Measurements from ENCODE around the gene MYO7A. TPM values are rescaled to one million over a fixed set of nuclear protein-coding genes. Genes with fewer than 3 reads are reported as not detected.

MYO7A gene
- polyA plus RNA-seq, 3 donors: 3.6 to 6.4 (median 6.4) TPM

DNA sequence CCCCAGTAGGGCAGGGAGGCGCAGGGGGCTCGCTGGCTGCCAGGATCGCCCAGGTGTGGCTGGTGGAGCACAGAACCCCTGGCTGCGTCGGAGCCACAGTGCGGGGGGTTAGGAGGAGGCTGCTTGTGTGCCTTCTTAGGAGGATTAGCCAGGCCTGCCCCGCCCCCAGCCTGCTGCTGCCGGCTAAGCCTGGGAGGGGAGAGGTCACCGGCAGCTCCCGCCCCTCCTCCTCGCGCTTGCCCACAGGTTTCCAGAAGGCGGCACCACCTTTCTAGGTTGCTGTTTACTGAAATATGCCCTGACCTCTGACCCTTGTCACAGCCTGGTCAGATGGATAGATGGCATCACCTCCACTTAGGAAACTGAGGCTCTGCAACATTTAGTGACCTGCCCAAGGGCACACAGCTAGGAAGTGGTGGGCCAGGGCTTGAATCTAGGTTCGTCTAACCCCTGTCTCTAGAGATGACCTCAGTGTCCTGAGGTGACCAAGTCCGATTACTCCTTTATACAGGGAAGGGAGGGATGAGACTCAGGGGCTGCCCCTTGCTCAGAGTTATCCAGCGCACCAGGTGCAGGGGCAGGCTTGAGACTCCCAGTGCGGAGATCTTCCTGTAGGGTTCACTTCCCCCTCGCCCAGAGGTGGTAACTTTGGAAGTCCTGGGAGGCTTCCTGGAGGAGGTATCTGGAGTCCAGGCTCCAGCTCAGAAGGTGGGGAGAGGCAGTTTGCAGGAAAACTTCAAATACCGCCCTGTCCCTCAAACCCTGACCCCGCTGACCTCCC is 44.0 kb downstream of the MYO7A start:
- 59 to 80% (median 63%) methylated on average over 20 of the region's 20 CpGs for WGBS, 3 donors
- no peak overlapping the region for H3K27ac ChIP-seq (ENCODE audit: low read depth, low read length)

DNA sequence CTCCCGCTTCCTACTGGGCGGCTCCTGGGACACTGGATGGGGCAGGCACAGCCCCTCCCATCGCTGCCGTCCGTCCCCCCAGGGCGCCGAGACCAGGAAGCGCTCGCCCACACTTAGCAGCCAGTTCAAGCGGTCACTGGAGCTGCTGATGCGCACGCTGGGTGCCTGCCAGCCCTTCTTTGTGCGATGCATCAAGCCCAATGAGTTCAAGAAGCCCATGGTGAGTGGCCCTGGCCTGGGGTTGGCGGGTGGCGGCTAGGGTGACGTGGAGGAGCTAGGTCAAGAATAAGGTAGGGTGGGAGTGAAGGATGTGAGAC is 44.6 kb downstream of the MYO7A start:
- H3K27ac ChIP-seq (ENCODE audit: low read depth, low read length): no peak overlapping the region
- WGBS, 3 donors: 69 to 80% (median 74%) methylated on average over 16 of the region's 16 CpGs

DNA sequence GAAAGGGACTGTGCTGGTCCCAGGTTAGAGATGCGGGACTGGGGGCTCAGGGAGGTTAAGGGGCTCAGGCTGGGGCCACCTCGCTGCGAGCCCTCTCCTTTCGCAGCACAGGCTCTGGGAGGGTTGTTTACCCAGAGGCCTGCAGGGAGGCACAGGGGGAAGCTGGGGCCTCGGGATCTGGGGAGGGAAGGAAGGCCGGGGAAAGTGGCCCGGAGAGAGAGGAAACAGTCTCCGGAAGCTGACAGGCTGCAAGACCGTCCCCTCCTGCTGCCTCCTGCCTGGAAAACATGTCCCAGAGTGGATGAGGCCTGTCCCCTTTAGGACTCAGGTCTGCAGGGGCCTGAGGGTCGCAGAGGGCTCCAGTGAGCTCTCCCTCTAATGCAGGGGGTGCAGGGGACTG is 45.4 kb downstream of the MYO7A start:
- H3K27ac ChIP-seq (ENCODE audit: low read depth, low read length): no peak overlapping the region
- WGBS, 3 donors: 45 to 76% (median 56%) methylated on average over 10 of the region's 10 CpGs

DNA sequence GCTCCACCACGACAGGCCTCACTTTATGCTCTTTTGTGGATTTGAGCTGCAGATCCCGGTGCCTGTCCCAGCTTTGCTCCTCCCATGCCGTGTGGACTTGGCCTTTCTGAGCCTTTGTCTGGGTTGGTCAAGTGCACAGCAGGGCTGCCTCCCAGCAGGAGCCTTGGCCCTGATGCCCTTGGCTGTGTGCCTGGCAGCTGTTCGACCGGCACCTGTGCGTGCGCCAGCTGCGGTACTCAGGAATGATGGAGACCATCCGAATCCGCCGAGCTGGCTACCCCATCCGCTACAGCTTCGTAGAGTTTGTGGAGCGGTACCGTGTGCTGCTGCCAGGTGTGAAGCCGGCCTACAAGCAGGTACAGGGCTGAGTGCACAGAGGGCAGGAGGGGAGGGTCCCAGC is 46.5 kb downstream of the MYO7A start:
- 67 to 92% (median 88%) methylated on average over 16 of the region's 16 CpGs for WGBS, 3 donors
- H3K27ac ChIP-seq (ENCODE audit: low read depth, low read length): no peak overlapping the region

DNA sequence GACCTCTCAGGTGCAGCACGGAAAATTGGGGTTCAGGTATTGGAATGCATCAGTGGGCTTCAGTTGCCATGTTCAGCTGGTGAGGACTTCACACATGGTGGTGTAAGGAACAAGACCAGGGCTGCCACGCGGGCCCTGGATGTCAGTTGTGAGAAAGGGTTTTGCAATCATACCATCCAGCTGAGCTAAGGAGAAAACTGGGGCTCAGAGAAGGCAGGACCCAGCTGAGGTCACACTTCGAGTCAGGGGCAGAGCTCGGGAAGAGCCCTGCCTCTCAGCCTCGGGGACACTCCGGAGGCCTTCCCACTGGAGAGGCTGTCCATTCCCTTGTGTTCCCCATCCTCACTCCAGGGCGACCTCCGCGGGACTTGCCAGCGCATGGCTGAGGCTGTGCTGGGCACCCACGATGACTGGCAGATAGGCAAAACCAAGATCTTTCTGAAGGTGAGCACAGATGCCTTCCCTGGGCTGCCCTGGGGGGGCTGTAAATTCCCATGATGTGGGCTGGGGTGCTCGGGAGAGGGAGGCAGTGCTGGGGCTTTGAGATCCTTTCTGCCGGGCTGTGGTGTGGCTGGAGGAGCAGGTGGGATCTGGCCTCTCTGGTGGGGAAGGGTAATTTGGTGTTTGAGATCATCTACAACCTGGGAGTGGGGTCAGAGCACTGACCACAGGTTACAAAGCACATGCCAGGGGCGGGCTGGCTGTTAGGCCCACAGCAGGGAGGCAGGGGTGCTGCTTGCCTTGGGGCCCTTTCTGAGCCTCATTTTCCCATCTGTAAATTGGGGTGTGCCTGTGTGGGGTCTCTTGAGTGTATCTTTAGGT is 47.2 kb downstream of the MYO7A start:
- H3K27ac ChIP-seq (ENCODE audit: low read depth, low read length): no peak overlapping the region

DNA sequence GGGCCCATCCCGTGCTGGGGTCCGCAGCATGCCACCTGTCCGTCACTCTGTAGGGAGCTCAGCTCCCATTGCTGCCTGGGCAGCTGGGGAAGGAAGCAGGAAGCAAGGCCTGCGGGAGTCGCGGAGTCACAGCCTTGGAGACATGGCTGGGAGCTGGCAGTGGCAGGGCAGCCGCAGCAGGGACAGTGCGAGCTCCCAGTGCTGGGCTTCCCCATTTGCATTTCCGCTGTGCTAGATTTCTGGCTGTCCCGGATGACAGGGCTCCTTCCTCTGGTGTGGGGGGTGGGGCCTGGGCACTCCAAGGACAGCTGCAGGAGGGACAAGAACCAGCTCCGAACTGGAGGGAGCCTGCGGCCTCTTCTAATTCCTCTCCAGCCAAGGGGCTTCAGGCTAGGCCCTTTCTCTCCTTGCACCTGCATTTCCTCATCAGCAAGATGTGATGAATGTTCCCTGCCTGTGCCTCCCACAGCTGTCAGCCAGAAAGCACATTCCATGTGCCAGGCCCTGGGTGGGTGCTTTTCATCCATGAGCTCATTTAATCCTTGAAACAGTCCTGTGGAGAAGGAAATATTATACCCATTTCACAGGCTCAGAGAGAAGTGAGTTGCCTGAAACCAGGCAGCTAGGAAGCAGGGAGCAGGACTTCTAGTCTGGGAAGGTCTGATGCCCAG is 48.0 kb downstream of the MYO7A start:
- 32 to 64% (median 39%) methylated on average over 12 of the region's 12 CpGs for WGBS, 3 donors
- no peak overlapping the region for H3K27ac ChIP-seq (ENCODE audit: low read depth, low read length)

More for the DNA sequence above, 47.2 kb downstream of the MYO7A start:
- 70 to 90% (median 73%) methylated on average over 15 of the region's 15 CpGs for WGBS, 3 donors

DNA sequence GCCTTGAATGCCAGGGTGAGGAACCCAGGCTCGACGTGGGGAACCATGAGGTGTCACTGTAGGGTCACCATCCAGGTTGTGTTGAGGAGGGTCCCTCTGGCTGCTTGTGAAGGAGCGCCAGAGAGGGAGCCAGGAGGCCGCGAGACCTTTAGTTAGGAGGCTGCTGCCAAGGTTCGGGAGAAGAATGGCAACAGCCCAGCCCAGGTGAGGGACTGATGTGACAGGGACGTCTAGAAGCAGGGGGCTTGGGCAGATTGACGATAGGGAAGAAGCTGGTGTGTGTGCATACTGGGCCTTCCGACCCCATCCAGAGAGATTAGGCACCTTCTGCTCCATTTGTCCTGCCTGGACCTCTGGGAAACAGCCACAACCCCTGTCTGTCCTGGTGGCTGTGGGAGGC is 49.0 kb downstream of the MYO7A start:
- WGBS, 3 donors: 81 to 92% (median 87%) methylated on average over 9 of the region's 9 CpGs
- no peak overlapping the region for H3K27ac ChIP-seq (ENCODE audit: low read depth, low read length)

DNA sequence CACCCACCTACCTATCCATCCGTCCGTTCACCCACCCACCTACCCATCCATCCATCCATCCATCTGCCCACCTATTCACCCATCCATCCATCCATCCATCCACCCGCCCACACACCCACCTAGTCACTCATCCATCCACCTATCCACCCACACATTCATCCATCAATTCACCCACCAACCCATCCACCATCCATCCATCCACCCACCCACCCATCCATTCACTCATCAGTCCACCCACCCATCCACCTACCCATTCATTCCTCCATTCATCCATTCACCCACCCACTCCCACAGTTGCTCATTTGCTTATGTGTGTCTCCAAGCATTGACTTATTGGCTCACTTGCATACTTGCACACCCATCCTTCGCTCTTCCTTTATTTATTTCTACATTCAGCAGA is 50.1 kb downstream of the MYO7A start:
- WGBS, 3 donors: 91 to 96% (median 95%) methylated on average over 4 of the region's 4 CpGs
- H3K27ac ChIP-seq (ENCODE audit: low read depth, low read length): no peak overlapping the region

DNA sequence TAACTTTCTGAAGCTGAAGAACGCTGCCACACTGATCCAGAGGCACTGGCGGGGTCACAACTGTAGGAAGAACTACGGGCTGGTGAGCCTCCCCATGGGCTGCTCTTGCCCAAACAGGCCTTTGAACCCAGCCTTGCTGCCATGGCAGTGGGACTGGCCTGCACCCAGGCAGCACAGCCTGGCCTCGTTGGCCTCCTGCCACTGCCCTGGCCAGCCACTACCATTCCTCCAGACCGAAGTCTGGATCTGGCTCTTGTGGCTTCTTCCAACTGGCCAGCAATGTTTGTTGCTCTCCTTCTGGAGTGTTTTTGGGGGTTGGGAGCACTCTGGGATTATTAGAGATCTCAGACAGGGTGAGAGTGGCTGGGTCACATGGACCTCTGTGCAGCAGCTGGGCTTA is 51.0 kb downstream of the MYO7A start:
- WGBS, 3 donors: 72 to 79% (median 73%) methylated on average over 5 of the region's 5 CpGs
- no peak overlapping the region for H3K27ac ChIP-seq (ENCODE audit: low read depth, low read length)

DNA sequence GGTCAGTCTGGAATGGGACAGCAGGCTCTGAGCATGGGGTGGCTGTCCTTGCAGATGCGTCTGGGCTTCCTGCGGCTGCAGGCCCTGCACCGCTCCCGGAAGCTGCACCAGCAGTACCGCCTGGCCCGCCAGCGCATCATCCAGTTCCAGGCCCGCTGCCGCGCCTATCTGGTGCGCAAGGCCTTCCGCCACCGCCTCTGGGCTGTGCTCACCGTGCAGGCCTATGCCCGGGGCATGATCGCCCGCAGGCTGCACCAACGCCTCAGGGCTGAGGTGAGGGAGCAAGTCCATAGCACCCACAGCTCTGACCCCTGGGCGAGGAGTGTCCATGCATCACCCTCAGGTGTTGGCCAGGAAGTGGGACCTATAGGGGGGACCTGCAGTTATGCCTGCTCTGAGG is 51.6 kb downstream of the MYO7A start:
- no peak overlapping the region for H3K27ac ChIP-seq (ENCODE audit: low read depth, low read length)
- 97 to 98% (median 98%) methylated on average over 18 to 19 of the region's 19 CpGs for WGBS, 3 donors

DNA sequence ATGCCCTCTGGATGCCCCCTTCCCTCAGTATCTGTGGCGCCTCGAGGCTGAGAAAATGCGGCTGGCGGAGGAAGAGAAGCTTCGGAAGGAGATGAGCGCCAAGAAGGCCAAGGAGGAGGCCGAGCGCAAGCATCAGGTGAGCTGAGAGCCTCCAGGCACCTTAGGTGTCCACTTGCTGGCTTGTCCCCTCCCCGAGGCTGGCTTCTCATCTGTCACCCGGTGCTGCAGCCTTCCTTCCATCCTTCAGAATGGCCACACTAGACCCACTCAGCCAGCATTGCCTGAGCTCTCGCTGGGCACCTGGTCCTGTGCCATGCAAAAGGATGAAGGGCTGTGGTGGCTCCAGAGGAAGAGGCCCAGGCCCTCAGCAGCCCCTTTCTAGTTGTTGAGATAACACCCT is 52.3 kb downstream of the MYO7A start:
- WGBS, 3 donors: 87 to 94% (median 91%) methylated on average over 11 of the region's 11 CpGs

DNA sequence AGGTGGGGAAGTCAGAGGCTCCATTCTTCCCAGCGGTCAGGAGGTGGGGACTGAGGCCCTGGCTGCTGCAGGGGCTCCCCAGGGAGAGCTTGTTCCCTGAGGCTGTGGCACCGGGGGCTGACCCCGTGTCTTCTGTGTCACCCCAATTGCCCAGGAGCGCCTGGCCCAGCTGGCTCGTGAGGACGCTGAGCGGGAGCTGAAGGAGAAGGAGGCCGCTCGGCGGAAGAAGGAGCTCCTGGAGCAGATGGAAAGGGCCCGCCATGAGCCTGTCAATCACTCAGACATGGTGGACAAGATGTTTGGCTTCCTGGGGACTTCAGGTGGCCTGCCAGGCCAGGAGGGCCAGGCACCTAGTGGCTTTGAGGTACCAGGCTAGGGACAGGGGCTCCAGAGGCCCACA is 53.2 kb downstream of the MYO7A start:
- WGBS, 3 donors: 91 to 94% (median 92%) methylated on average over 11 of the region's 11 CpGs
- H3K27ac ChIP-seq (ENCODE audit: low read depth, low read length): no peak overlapping the region

More for the DNA sequence above, 52.3 kb downstream of the MYO7A start:
- H3K27ac ChIP-seq (ENCODE audit: low read depth, low read length): no peak overlapping the region

DNA sequence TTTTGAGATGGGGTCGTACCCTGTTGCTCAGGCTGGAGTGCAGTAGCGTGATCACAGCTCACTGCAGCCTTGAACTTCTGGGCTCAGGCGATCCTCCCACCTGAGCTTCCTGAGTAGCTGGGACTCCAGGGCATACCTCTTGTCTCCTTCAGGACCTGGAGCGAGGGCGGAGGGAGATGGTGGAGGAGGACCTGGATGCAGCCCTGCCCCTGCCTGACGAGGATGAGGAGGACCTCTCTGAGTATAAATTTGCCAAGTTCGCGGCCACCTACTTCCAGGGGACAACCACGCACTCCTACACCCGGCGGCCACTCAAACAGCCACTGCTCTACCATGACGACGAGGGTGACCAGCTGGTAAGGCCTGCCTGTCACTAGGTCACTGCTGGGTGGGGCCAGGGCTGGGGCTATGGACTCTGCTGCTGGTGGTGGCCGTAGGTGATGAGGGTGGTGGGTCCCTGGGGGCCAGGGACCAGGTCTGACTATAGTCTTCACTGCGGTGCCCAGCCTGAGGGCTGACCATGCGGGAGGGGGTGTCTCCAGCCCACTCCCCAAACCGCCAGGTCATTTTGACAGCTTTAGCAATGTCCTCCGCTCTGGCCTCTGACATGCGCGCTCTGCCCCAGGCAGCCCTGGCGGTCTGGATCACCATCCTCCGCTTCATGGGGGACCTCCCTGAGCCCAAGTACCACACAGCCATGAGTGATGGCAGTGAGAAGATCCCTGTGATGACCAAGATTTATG is 53.9 kb downstream of the MYO7A start:
- 88 to 94% (median 90%) methylated on average over 22 of the region's 22 CpGs for WGBS, 3 donors
- H3K27ac ChIP-seq (ENCODE audit: low read depth, low read length): no peak overlapping the region

DNA sequence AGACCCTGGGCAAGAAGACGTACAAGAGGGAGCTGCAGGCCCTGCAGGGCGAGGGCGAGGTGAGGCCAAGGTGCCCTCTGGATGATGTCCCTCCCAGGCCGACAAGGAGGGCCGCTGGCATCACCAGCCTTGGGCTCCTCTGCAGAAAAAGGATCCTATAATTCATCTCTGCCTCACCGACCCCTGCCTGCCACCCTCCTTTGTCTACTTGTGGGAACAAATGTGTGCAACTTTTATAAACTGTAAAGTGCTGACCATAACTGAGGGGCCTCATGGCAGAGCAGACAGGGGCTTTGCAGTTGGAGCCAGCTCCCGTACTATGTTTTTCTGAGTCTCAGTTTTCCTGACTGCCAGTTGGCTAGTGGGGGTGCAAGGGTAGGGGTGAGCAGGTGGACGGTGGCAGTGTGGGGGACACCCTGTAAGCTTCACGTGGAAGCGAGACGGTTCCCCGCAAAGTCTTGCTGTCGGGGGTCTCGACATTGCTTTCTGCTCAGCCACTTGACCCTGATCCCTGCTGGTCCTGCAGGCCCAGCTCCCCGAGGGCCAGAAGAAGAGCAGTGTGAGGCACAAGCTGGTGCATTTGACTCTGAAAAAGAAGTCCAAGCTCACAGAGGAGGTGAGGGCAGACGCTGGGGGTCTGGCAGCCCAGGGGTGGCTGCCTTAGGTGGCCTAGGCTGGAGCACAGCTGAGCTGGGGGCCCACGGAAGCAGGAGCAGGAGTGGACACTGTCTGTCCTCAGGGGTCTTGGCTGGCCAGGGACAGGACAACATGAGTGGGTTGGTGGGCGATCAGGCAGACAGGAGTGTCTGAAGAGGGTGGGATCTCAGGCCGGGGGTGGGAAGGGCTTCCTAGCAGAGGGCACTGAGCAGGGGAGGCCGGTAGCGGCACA is 54.7 kb downstream of the MYO7A start:
- no peak overlapping the region for H3K27ac ChIP-seq (ENCODE audit: low read depth, low read length)
- WGBS, 3 donors: 91 to 93% (median 91%) methylated on average over 20 to 21 of the region's 21 CpGs

DNA sequence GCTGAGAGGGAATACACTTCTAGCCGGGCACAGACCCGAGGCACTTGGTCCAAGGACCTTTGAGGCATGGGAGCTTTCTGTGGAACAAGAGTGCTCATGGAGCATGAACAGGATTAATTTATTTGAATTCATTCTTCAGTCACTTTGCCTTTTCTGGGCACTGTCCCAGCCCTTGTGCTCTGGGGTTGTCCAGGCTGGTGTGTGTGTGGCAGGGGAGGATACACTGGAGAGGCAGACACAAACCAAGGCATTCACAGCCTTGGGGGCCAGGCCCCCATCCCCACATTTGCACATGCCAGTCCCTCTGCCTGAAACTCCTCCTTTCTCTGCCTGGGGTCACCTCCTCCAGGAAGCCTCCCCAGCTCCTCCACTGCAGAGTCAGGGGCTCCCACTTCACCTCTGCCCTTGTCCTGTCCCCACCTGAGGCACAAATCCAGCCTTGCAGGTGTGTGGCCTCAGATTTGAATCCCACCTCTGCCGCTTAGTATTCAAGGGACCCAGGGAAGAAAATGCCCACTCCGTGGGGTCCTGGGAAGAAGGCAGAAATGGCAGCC is 55.5 kb downstream of the MYO7A start:
- WGBS, 3 donors: 79 to 87% (median 79%) methylated on average over 4 of the region's 4 CpGs
- no peak overlapping the region for H3K27ac ChIP-seq (ENCODE audit: low read depth, low read length)

DNA sequence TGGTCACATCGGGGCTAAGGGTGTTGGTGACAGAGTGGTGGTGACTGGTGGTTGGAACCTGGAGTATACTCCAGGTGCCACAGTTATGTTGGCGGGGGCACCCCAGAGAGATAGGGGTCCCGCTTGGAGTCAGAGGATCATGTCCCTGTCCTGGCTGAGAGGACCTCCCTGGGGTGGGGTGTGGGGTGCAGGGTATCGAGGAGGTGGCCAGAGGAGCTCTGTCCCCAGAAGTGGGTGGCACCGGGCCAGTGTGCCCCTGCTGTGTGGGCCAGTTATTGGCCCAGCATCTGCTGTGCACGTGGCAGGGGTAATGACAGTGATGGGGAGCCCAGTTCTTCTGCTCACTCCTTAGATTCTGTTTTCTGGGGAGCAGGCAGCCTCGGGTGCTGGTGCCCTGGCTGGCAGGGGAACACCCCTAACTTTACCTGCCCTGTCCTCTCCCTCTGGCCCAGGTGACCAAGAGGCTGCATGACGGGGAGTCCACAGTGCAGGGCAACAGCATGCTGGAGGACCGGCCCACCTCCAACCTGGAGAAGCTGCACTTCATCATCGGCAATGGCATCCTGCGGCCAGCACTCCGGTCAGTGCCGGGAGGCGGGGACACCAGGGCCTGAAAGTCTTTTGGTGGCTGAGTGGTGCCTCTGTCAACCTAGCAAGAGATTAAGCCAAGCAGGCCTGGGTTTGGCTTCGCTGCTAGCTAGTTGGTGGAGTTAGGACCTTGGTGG is 56.3 kb downstream of the MYO7A start:
- WGBS, 3 donors: 88 to 91% (median 88%) methylated on average over 15 of the region's 15 CpGs
- no peak overlapping the region for H3K27ac ChIP-seq (ENCODE audit: low read depth, low read length)

DNA sequence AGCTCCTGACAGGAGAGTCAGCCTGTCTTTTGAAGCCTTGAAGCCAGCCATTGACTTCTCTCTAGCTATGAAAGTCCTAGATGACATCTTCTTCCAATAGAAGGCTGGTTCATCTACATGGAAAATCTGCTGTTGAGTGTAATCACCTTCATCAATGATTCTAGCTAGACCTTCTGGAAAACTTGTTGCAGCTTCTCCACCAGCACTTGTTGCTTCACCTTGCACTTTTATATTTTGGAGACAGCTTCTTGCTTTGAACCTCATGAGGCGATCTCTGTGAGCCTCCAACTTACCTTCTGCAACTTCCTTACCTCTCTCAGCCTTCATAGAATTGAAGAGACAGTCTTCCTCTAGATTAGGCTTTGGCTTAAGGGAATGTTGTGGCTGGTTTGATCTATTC is 58.3 kb downstream of the MYO7A start:
- 87 to 93% (median 91%) methylated on average over 1 of the region's 1 CpG for WGBS, 3 donors
- H3K27ac ChIP-seq (ENCODE audit: low read depth, low read length): no peak overlapping the region
